ENCODE results near the gene SLC17A1.

- TF ChIP-seq, protein P1, sequence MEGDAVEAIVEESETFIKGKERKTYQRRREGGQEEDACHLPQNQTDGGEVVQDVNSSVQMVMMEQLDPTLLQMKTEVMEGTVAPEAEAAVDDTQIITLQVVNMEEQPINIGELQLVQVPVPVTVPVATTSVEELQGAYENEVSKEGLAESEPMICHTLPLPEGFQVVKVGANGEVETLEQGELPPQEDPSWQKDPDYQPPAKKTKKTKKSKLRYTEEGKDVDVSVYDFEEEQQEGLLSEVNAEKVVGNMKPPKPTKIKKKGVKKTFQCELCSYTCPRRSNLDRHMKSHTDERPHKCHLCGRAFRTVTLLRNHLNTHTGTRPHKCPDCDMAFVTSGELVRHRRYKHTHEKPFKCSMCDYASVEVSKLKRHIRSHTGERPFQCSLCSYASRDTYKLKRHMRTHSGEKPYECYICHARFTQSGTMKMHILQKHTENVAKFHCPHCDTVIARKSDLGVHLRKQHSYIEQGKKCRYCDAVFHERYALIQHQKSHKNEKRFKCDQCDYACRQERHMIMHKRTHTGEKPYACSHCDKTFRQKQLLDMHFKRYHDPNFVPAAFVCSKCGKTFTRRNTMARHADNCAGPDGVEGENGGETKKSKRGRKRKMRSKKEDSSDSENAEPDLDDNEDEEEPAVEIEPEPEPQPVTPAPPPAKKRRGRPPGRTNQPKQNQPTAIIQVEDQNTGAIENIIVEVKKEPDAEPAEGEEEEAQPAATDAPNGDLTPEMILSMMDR (IDR thresholded peaks at IDR 0.05) = no peak
- no peak for TF ChIP-seq REST (IDR thresholded peaks at IDR 0.05; ENCODE audit: insufficient read depth in 1 of 2, low read depth in 2 of 2, low read length in 1 of 2)
Measured at GRCh38 chr6:25832307-25832662, 433 bp upstream of the SLC17A1 start.

Data from Panc1 (cell line).